ENCODE data around the gene SNIP1. TPM values are rescaled to one million over a fixed set of nuclear protein-coding genes. Genes with fewer than 3 reads are reported as not detected.

The SNIP1 gene
- total RNA-seq, 1 donor from 2014 or later, result 14.4 TPM

GRCh38 chr1:37574834-37575480 is 20.9 kb upstream of the SNIP1 start:
- TF ChIP-seq CTCF (IDR thresholded peaks at IDR 0.05), result no peak
- Histone ChIP-seq H3K4me3 (no peak overlapping the region), H3K4me1 (no peaks in the 10 kb centered on the region), H3K27ac (no peak overlapping the region), H3K9me3 (no peaks in the 10 kb centered on the region), H3K27me3 (no peaks in the 10 kb centered on the region), H3K36me3 (peaks cover 84 to 92% of the 10 kb centered on the region in 2 donors)
- no peak for DNase-seq (ENCODE audit: low spot score in 2 of 2)
- intact Hi-C loops (cut with DNase I), result no loop called here

DNA sequence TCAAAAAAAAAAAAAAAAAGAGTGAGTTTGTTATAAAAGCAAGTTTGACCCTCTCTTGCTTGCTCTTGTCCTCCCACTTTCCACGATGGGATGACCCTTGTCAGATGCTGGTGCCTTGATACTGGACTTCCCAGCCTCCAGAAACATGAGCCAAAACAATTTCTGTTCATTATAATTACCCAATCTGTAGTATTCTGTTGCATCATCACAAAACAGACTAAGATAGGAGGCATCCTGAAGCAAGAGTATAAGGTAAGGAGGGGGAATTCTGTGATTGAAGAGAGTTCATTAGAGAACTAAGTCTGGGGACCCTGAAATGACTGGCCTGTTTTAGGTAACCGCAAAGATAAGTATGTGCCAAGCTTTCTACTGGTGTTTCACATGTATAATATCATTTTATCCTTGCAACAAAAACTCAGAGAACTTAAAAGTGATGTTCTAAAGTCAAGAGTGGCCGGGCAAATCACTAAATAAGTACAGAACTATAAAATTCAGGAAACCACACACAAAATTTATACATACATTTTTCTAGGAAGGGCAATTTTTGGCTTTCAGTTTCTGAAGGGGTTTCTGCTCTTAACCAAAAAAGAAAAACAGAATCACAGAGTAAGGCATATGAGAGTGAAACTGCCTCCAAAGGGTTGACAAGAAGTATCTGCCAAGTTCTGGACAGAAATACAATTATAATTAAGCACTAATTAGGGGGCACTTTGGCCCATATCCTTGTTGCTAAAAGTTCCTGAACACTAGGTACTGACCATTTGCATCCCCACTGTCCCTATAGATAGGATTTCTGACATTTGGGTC is 16.6 kb upstream of the SNIP1 start:
- TF ChIP-seq CTCF (IDR thresholded peaks at IDR 0.05), result no peak
- Histone ChIP-seq H3K9me3 (no peaks in the 10 kb centered on the region), H3K36me3 (peaks cover 89 to 97% of the 10 kb centered on the region in 2 donors), H3K27me3 (no peaks in the 10 kb centered on the region), H3K27ac (no peak overlapping the region), H3K4me3 (no peak overlapping the region), H3K4me1 (no peaks in the 10 kb centered on the region)
- DNase-seq (ENCODE audit: low spot score in 2 of 2), result no peak
- intact Hi-C loops (cut with DNase I), result no loop called here

- Histone ChIP-seq H3K36me3 (peaks cover 60 to 72% of the 10 kb centered on the region in 2 donors), H3K27ac (no peak overlapping the region)
- DNase-seq (ENCODE audit: low spot score in 2 of 2), result no peak
Observed at GRCh38 chr1:37567023-37567422, 12.9 kb upstream of the SNIP1 start.

GRCh38 chr1:37564892-37565291 is 10.8 kb upstream of the SNIP1 start:
- intact Hi-C loops (cut with DNase I), result no loop called here
- TF ChIP-seq CTCF (IDR thresholded peaks at IDR 0.05), result no peak
- Histone ChIP-seq H3K4me1 (no peaks in the 10 kb centered on the region), H3K9me3 (no peaks in the 10 kb centered on the region), H3K36me3 (peaks cover 41 to 54% of the 10 kb centered on the region in 2 donors), H3K27me3 (no peaks in the 10 kb centered on the region), H3K4me3 (no peak overlapping the region), H3K27ac (peak overlapping the region in 1 of 2 donors; percentile 22)
- DNase-seq (ENCODE audit: low spot score in 2 of 2), result no peak

More at GRCh38 chr1:37567023-37567422, 12.9 kb upstream of the SNIP1 start:
- Histone ChIP-seq H3K27me3 (no peaks in the 10 kb centered on the region), H3K9me3 (no peaks in the 10 kb centered on the region), H3K4me1 (no peaks in the 10 kb centered on the region), H3K4me3 (no peak overlapping the region)
- intact Hi-C loops (cut with DNase I), result no loop called here
- TF ChIP-seq CTCF (IDR thresholded peaks at IDR 0.05), result no peak

DNA sequence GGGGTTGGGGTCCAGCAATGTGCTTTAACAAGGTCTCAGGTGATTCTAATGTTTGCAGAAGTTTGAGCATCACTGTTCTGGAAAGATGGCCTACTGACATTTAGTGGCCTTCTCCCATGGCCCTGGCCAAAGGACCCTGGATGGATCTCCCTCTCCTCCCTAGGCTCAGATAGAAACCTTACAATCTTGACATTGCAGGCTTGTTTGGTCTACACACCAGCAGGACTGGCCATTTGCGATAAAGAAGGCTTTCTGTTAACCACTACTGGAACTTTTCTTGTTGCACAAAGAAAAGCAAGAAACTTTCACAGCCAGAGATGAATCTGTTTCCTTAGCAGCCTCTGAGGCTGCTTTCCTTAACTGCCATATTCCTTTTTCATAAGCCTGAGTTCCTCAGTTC is 8.9 kb upstream of the SNIP1 start:
- intact Hi-C loops (cut with DNase I), result no loop called here
- Histone ChIP-seq H3K9me3 (no peaks in the 10 kb centered on the region), H3K27ac (no peak overlapping the region), H3K27me3 (no peaks in the 10 kb centered on the region), H3K36me3 (peaks cover 24 to 34% of the 10 kb centered on the region in 2 donors), H3K4me1 (no peaks in the 10 kb centered on the region), H3K4me3 (no peak overlapping the region)
- DNase-seq (ENCODE audit: low spot score in 2 of 2), result no peak
- TF ChIP-seq CTCF (IDR thresholded peaks at IDR 0.05), result no peak
